ENCODE results near the gene PSMD6.

DNA sequence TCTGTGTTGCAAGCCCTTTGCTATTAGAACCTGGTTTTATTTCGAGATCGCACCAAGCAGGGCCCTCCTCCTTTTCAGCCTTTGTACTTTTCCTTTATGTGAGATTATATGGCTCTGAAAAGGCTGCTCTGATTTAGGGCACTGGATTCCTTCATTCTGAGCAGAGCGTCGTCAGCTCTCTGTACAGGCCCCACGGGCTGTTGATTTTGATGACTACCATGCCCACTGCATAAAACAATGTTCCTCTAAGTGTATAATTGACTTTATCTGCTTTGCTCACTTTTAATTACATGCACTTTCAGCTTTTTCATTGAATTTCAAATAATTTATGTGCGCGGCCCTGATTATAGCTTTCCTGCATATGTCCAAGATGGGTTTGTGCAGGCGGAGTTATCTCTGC lies 4.4 kb upstream of the PSMD6 start:
- no peak for TF ChIP-seq CREM (IDR thresholded peaks at IDR 0.05; ENCODE audit: low read depth)
- TF ChIP-seq RAD21 (CRISPR knock-in tag; conservative IDR thresholded peaks at IDR 0.05 in 1 of 2, IDR thresholded peaks at IDR 0.05 in 1 of 2), result no peak
- TF ChIP-seq RNF2 (IDR thresholded peaks at IDR 0.05), result no peak
- TF ChIP-seq HDAC6 (IDR thresholded peaks at IDR 0.05; ENCODE audit: low read depth, low read length), result no peak
- TF ChIP-seq ZBTB17 (CRISPR knock-in tag; IDR thresholded peaks at IDR 0.05), result no peak
- TF ChIP-seq, protein P1, sequence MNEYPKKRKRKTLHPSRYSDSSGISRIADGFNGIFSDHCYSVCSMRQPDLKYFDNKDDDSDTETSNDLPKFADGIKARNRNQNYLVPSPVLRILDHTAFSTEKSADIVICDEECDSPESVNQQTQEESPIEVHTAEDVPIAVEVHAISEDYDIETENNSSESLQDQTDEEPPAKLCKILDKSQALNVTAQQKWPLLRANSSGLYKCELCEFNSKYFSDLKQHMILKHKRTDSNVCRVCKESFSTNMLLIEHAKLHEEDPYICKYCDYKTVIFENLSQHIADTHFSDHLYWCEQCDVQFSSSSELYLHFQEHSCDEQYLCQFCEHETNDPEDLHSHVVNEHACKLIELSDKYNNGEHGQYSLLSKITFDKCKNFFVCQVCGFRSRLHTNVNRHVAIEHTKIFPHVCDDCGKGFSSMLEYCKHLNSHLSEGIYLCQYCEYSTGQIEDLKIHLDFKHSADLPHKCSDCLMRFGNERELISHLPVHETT (CRISPR knock-in tag; conservative IDR thresholded peaks at IDR 0.05 in 1 of 2, IDR thresholded peaks at IDR 0.05 in 1 of 2), result no peak
- no peak for TF ChIP-seq ZNF174 (CRISPR knock-in tag; IDR thresholded peaks at IDR 0.05)
- no peak for TF ChIP-seq CREBBP (IDR thresholded peaks at IDR 0.05; ENCODE audit: low read depth, low read length)

Measured in K562 (cell line).